BJ (cell line): Measurements from ENCODE around the gene ELFN1. TPM values are rescaled to one million over a fixed set of nuclear protein-coding genes. Genes with fewer than 3 reads are reported as not detected.

Experiments used
- CTCF ChIA-PET: fragments of 350-600 bp; formaldehyde crosslinking; extraction: SDS; loops from one replicate; lab custom pipeline; 2021; ENCODE audit warnings: antibody characterized with exemption, inconsistent platforms; lab: Yijun Ruan, JAX
- POLR2A ChIA-PET: fragments of 300-600 bp; sonication (Branson Sonifier 250); formaldehyde crosslinking; extraction: SDS; loops from one replicate; lab custom pipeline; 2021; ENCODE audit warnings: antibody characterized with exemption; lab: Charles Lee
- DNase-seq: peaks from one replicate; pipeline ENCODE4 v3.0.0-alpha.2; 2011; ENCODE audit warnings: low read depth
- H3K27me3 ChIP-seq: 2 replicates; pipeline ENCODE4 v1.6.0; 2011; ENCODE audit warnings: low read length; ENCODE audit not compliant: control insufficient read depth, insufficient read depth
- H3K36me3 ChIP-seq: 2 replicates; pipeline ENCODE4 v1.5.1; 2011; ENCODE audit warnings: low read length; ENCODE audit not compliant: control insufficient read depth, insufficient read depth
- H3K4me3 ChIP-seq: 2 replicates; pipeline ENCODE4 v1.5.1; 2011; ENCODE audit warnings: low read depth, mild to moderate bottlenecking, control low read depth, low read length
- CTCF ChIP-seq: IDR thresholded peaks from 2 replicates; pipeline ENCODE4 v1.5.1; 2011; ENCODE audit warnings: low read depth, mild to moderate bottlenecking, control low read depth, inconsistent platforms, low read length, moderate library complexity; ENCODE audit not compliant: insufficient read depth
- polyA plus RNA-seq: library from polyadenylated mRNA; depleted of rRNA; stranded (reverse); fragments of >200 nt; gene quantifications from 2 replicates; pipeline ENCODE4 v1.2.3, GENCODE V29; 2011

ELFN1 gene
- polyA plus RNA-seq, 1 experiment: 1.7 TPM

GRCh38 chr7:1646957-1647891 lies 22.9 kb upstream of the ELFN1 start:
- Histone ChIP-seq H3K27me3 (peaks cover 3% of the 10 kb centered on the region; the same call in 1 of the 2 replicates), H3K4me3 (no peak overlapping the region), H3K36me3 (no peaks in the 10 kb centered on the region)
- no peak for DNase-seq
- no peak for TF ChIP-seq CTCF
- CTCF ChIA-PET: no interaction called here
- POLR2A ChIA-PET: no interaction called here

- ChIA-PET CTCF (no interaction called here), POLR2A (no interaction called here)
- no peak for DNase-seq
- Histone ChIP-seq H3K4me3 (no peak overlapping the region), H3K27me3 (peaks cover 3% of the 10 kb centered on the region; the same call in 1 of the 2 replicates), H3K36me3 (no peaks in the 10 kb centered on the region)
- TF ChIP-seq CTCF: no peak
Measured at GRCh38 chr7:1647961-1648672, 22.0 kb upstream of the ELFN1 start.

- Histone ChIP-seq H3K36me3 (no peaks in the 10 kb centered on the region), H3K27me3 (peaks cover 3% of the 10 kb centered on the region; the same call in 1 of the 2 replicates), H3K4me3 (no peak overlapping the region)
- no peak for TF ChIP-seq CTCF
- DNase-seq: no peak
- POLR2A ChIA-PET: no interaction called here
- CTCF ChIA-PET: no interaction called here
Measured at GRCh38 chr7:1649751-1650326, 20.2 kb upstream of the ELFN1 start.

- TF ChIP-seq CTCF: no peak
- ChIA-PET POLR2A (no interaction called here), CTCF (interaction anchor here (0.9 kb wide), 1 partner anchor 69 kb away, joined by 3 read pairs; no protein-coding TSS in a partner anchor)
- no peak for DNase-seq
- Histone ChIP-seq H3K27me3 (peaks cover 3% of the 10 kb centered on the region; the same call in 1 of the 2 replicates), H3K4me3 (no peak overlapping the region), H3K36me3 (no peaks in the 10 kb centered on the region)
Measured at GRCh38 chr7:1650363-1651030, 19.6 kb upstream of the ELFN1 start.
